Duodenal mucosa (tissue), 2 donors: ENCODE data around the gene FLNB.

Experiments
- H3K27ac ChIP-seq: one replicate; pipeline ENCODE4 v1.7.0; 2013; ENCODE audit warnings: low read depth, low read length
- H3K27me3 ChIP-seq, 2 donors: one replicate each; pipeline ENCODE4 v1.7.0; 2013; ENCODE audit warnings: low read length in 2 of 2, control low read depth in 1 of 2; ENCODE audit not compliant: insufficient read depth in 2 of 2, control insufficient read depth in 1 of 2
- H3K36me3 ChIP-seq, 2 donors: one replicate each; pipeline ENCODE4 v1.7.0; 2013; ENCODE audit warnings: low read length in 2 of 2, control low read depth in 1 of 2; ENCODE audit not compliant: insufficient read depth in 2 of 2, control insufficient read depth in 1 of 2
- H3K4me1 ChIP-seq, 2 donors: one replicate each; pipeline ENCODE4 v1.7.0; 2013; ENCODE audit warnings: low read length in 2 of 2, control low read depth in 1 of 2; ENCODE audit not compliant: insufficient read depth in 2 of 2, control insufficient read depth in 1 of 2
- H3K4me3 ChIP-seq, 2 donors: one replicate each; pipeline ENCODE4 v1.7.0; 2013; ENCODE audit warnings: low read length in 2 of 2, low read depth in 1 of 2
- H3K9ac ChIP-seq, 2 donors: one replicate each; pipeline ENCODE4 v1.7.0; 2013; ENCODE audit warnings: low read length in 2 of 2, low read depth in 1 of 2
- H3K9me3 ChIP-seq, 2 donors: one replicate each; pipeline ENCODE4 v1.7.0; 2013; ENCODE audit warnings: low read length in 2 of 2, control low read depth in 1 of 2; ENCODE audit not compliant: control insufficient read depth in 1 of 2

Gene FLNB

GRCh38 chr3:58164906-58165821 is 156.9 kb downstream of the FLNB start:
- Histone ChIP-seq H3K4me3 (no peak overlapping the region), H3K27me3 (no peaks in the 10 kb centered on the region), H3K4me1 (peaks cover 15 to 21% of the 10 kb centered on the region in 2 donors), H3K9me3 (no peaks in the 10 kb centered on the region), H3K27ac (peak overlapping the region; percentile 48), H3K36me3 (peaks cover 47 to 93% of the 10 kb centered on the region in 2 donors), H3K9ac (no peak overlapping the region)

GRCh38 chr3:58167431-58168351 is 159.5 kb downstream of the FLNB start:
- H3K27ac ChIP-seq: no peak overlapping the region
- H3K4me3 ChIP-seq: no peak overlapping the region
- H3K27me3 ChIP-seq: no peaks in the 10 kb centered on the region
- H3K9me3 ChIP-seq: no peaks in the 10 kb centered on the region
- no peak overlapping the region for H3K9ac ChIP-seq
- H3K36me3 ChIP-seq: peaks cover 49 to 84% of the 10 kb centered on the region in 2 donors
- peaks cover 10 to 20% of the 10 kb centered on the region in 2 donors for H3K4me1 ChIP-seq

- Histone ChIP-seq H3K9me3 (no peaks in the 10 kb centered on the region), H3K9ac (no peak overlapping the region), H3K27me3 (no peaks in the 10 kb centered on the region), H3K27ac (no peak overlapping the region), H3K4me3 (no peak overlapping the region), H3K36me3 (peaks cover 42 to 76% of the 10 kb centered on the region in 2 donors), H3K4me1 (peaks cover 10 to 19% of the 10 kb centered on the region in 2 donors)
These were observed 160.3 kb downstream of the FLNB start for GRCh38 chr3:58168498-58168897.

GRCh38 chr3:58169371-58169770 is 161.1 kb downstream of the FLNB start:
- Histone ChIP-seq H3K9ac (no peak overlapping the region), H3K4me3 (no peak overlapping the region), H3K36me3 (peaks cover 38 to 67% of the 10 kb centered on the region in 2 donors), H3K27me3 (no peaks in the 10 kb centered on the region), H3K4me1 (peaks cover 14 to 27% of the 10 kb centered on the region in 2 donors), H3K27ac (no peak overlapping the region), H3K9me3 (no peaks in the 10 kb centered on the region)

GRCh38 chr3:58170376-58170775 is 162.2 kb downstream of the FLNB start:
- H3K36me3 ChIP-seq: peaks cover 32 to 57% of the 10 kb centered on the region in 2 donors
- H3K9me3 ChIP-seq: no peaks in the 10 kb centered on the region
- no peak overlapping the region for H3K27ac ChIP-seq
- H3K4me3 ChIP-seq: no peak overlapping the region
- no peak overlapping the region for H3K9ac ChIP-seq
- no peaks in the 10 kb centered on the region for H3K27me3 ChIP-seq
- peaks cover 24 to 34% of the 10 kb centered on the region in 2 donors for H3K4me1 ChIP-seq

- Histone ChIP-seq H3K27ac (no peak overlapping the region), H3K27me3 (no peaks in the 10 kb centered on the region), H3K9ac (no peak overlapping the region), H3K36me3 (peaks cover 32 to 50% of the 10 kb centered on the region in 2 donors), H3K4me1 (peaks cover 30 to 34% of the 10 kb centered on the region in 2 donors), H3K9me3 (no peaks in the 10 kb centered on the region), H3K4me3 (no peak overlapping the region)
These were observed 162.9 kb downstream of the FLNB start for GRCh38 chr3:58171126-58171525.

GRCh38 chr3:58173029-58173668 is 164.9 kb downstream of the FLNB start:
- Histone ChIP-seq H3K9ac (no peak overlapping the region), H3K9me3 (no peaks in the 10 kb centered on the region), H3K4me1 (peaks cover 38 to 53% of the 10 kb centered on the region in 2 donors), H3K4me3 (no peak overlapping the region), H3K27me3 (no peaks in the 10 kb centered on the region), H3K36me3 (peaks cover 28 to 36% of the 10 kb centered on the region in 2 donors), H3K27ac (peak overlapping the region; percentile 20)

GRCh38 chr3:58173669-58174398 is 165.6 kb downstream of the FLNB start:
- Histone ChIP-seq H3K27me3 (no peaks in the 10 kb centered on the region), H3K4me1 (peaks cover 45 to 59% of the 10 kb centered on the region in 2 donors), H3K9ac (no peak overlapping the region)

GRCh38 chr3:58175187-58175436 is 166.9 kb downstream of the FLNB start:
- H3K9me3 ChIP-seq: no peaks in the 10 kb centered on the region
- H3K27ac ChIP-seq: peak overlapping the region; percentile 48
- no peaks in the 10 kb centered on the region for H3K27me3 ChIP-seq
- peak overlapping the region; percentile 7 to 39 for H3K9ac ChIP-seq
- peaks cover 46 to 59% of the 10 kb centered on the region in 2 donors for H3K4me1 ChIP-seq
- H3K36me3 ChIP-seq: peaks cover 12 to 16% of the 10 kb centered on the region in 2 donors
- H3K4me3 ChIP-seq: peak overlapping the region; percentile 11 to 35

More at GRCh38 chr3:58173669-58174398, 165.6 kb downstream of the FLNB start:
- Histone ChIP-seq H3K4me3 (no peak overlapping the region), H3K27ac (peak overlapping the region; percentile 20), H3K9me3 (no peaks in the 10 kb centered on the region), H3K36me3 (peaks cover 21 to 29% of the 10 kb centered on the region in 2 donors)
